Endothelial cell (in vitro differentiated cells): ENCODE data around the gene BDH2. TPM values are rescaled to one million over a fixed set of nuclear protein-coding genes. Genes with fewer than 3 reads are reported as not detected.

Experiments
- DNase-seq: peaks from one replicate; pipeline ENCODE4 v3.0.0; 2021; ENCODE audit warnings: low spot score
- H3K27ac Mint-ChIP-seq: one replicate; pipeline ENCODE4 v1.8.0; 2021; ENCODE audit warnings: mixed read lengths, inconsistent platforms; ENCODE audit not compliant: unreplicated experiment
- H3K27me3 Mint-ChIP-seq: one replicate; pipeline ENCODE4 v1.8.0; 2021; ENCODE audit warnings: mild to moderate bottlenecking, moderate library complexity, mixed read lengths, inconsistent platforms; ENCODE audit not compliant: unreplicated experiment
- H3K36me3 Mint-ChIP-seq: one replicate; pipeline ENCODE4 v1.8.0; 2021; ENCODE audit warnings: mild to moderate bottlenecking, low read depth, mixed read lengths, inconsistent platforms; ENCODE audit not compliant: unreplicated experiment
- H3K4me1 Mint-ChIP-seq: one replicate; pipeline ENCODE4 v1.8.0; 2021; ENCODE audit warnings: mild to moderate bottlenecking, mixed read lengths, inconsistent platforms; ENCODE audit not compliant: unreplicated experiment
- H3K4me3 Mint-ChIP-seq: one replicate; pipeline ENCODE4 v1.8.0; 2021; ENCODE audit warnings: mild to moderate bottlenecking, mixed read lengths, inconsistent platforms; ENCODE audit not compliant: unreplicated experiment
- H3K9me3 Mint-ChIP-seq: one replicate; pipeline ENCODE4 v1.8.0; 2021; ENCODE audit warnings: mixed read lengths, inconsistent platforms; ENCODE audit not compliant: unreplicated experiment
- CTCF ChIP-seq: fragments of 200-600 bp; sonication (generic); IDR thresholded peaks from one replicate; pipeline ENCODE4 v1.5.0; 2021; ENCODE audit warnings: antibody characterized with exemption; ENCODE audit not compliant: unreplicated experiment
- total RNA-seq: library from RNA; stranded (reverse); fragmentation: NEBNext Ultra II Directional; extraction: Animal tissue kit (Norgen Biotek cat#: 25700); gene quantifications from one replicate; pipeline ENCODE4 v1.2.1, GENCODE V29; 2021; ENCODE audit not compliant: unreplicated experiment

BDH2 gene
- total RNA-seq, 1 donor from 2014 or later, result 43.4 TPM

- no peak for TF ChIP-seq CTCF
- Mint-ChIP-seq H3K9me3 (no peaks in the 10 kb centered on the region), H3K36me3 (no peaks in the 10 kb centered on the region), H3K4me3 (peak overlapping the region; percentile 63), H3K27ac (peak overlapping the region; percentile 31), H3K4me1 (peaks cover 16% of the 10 kb centered on the region), H3K27me3 (peaks cover 4% of the 10 kb centered on the region)
- no peak for DNase-seq
Observed at GRCh38 chr4:103098341-103098740, 1.3 kb downstream of the BDH2 start.

DNA sequence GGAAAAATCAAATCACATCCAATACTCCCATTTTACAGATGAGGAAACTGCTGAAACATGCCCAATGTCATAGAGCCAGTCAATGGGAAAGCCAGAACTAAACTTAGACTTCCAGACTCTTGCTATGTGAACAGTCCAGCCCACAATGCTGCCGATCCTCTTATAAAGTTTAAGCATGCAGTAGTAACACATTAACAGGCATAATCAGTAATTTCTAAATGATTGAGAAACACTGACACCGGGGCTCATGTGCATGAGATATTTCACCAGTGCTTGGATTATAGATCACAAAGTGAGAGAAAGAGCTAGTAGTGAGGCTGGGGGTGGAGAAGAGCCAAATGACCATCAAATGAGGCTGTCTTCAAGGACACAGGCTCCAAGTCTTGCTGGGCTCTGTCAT lies 2.5 kb downstream of the BDH2 start:
- H3K9me3 Mint-ChIP-seq, result no peaks in the 10 kb centered on the region
- no peak overlapping the region for H3K4me3 Mint-ChIP-seq
- peaks cover 4% of the 10 kb centered on the region for H3K27me3 Mint-ChIP-seq
- peaks cover 16% of the 10 kb centered on the region for H3K4me1 Mint-ChIP-seq
- H3K27ac Mint-ChIP-seq, result no peak overlapping the region
- TF ChIP-seq CTCF, result no peak
- H3K36me3 Mint-ChIP-seq, result no peaks in the 10 kb centered on the region
- DNase-seq, result no peak

DNA sequence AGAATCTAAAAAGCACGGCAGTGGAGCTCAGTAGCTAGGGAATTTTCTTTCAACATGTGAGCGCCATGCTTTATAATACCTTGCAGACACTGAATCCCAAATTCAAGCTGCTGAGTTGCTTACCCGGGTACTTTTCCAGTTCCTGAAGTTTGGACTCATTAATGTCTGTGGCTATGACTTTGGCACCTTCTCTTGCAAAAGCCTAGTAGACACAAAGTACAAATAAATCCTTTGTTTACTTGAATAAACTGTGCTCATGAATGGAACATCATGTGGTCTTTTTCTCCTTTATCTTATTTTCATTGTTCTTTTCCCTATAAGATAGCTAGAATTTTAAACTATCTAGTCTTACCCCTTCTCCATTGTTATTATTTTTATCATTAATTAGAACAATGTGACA lies 4.6 kb downstream of the BDH2 start:
- Mint-ChIP-seq H3K27ac (no peak overlapping the region), H3K27me3 (peaks cover 4% of the 10 kb centered on the region), H3K36me3 (no peaks in the 10 kb centered on the region), H3K4me3 (no peak overlapping the region), H3K4me1 (peaks cover 16% of the 10 kb centered on the region), H3K9me3 (no peaks in the 10 kb centered on the region)
- no peak for TF ChIP-seq CTCF
- no peak for DNase-seq

DNA sequence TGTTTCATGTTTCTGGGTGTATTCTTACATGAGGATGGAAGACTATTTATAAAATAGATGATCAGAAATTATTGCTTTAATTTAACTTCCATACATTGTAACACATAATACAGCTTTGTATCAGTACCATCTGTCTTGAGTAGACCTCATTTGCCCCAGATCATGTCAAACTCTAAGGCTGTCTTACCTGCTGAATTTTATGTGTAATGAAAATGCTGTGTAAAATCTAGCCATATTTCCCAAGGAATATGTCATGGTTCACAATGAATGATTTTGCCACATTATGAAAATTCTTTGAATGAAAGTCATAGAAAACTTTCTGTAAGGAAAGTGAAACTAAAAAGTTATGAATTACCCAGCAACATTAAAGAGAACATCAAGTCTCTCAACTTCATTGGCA lies 7.4 kb downstream of the BDH2 start:
- Mint-ChIP-seq H3K4me1 (no peaks in the 10 kb centered on the region), H3K36me3 (peaks cover under 1% of the 10 kb centered on the region)

More for the DNA sequence above, 7.4 kb downstream of the BDH2 start:
- Mint-ChIP-seq H3K4me3 (no peak overlapping the region), H3K9me3 (no peaks in the 10 kb centered on the region), H3K27me3 (no peaks in the 10 kb centered on the region), H3K27ac (no peak overlapping the region)
- DNase-seq, result no peak
- no peak for TF ChIP-seq CTCF
